DND-41 (cell line): ENCODE measurements around the gene WASF1.

Experiments used
- CTCF ChIP-seq: IDR thresholded peaks from 2 replicates; pipeline ENCODE4 v1.5.1; 2012; ENCODE audit warnings: borderline replicate concordance, low read length, moderate library complexity, mild to moderate bottlenecking; ENCODE audit not compliant: poor library complexity, severe bottlenecking; ENCODE audit errors: extremely low read depth
- EZH2 ChIP-seq: IDR thresholded peaks from 3 replicates; pipeline ENCODE4 v1.6.1; 2012; ENCODE audit warnings: borderline replicate concordance, low read depth, mild to moderate bottlenecking, moderate library complexity, low read length, inconsistent platforms; ENCODE audit not compliant: severe bottlenecking

- no peak for TF ChIP-seq CTCF
- no peak for TF ChIP-seq EZH2
These were observed 124.6 kb downstream of the WASF1 start for GRCh38 chr6:110054664-110055386.
